Posterior vena cava (tissue), 2 donors: ENCODE measurements around the gene FAM135A. TPM values are rescaled to one million over a fixed set of nuclear protein-coding genes. Genes with fewer than 3 reads are reported as not detected.
"Not testable (repeated sequence)": the region's sequence is repeated elsewhere in the genome, so short reads cannot be mapped to it uniquely, and the experiment has no call there.

Experiments
- DNase-seq: peaks from one replicate; pipeline ENCODE4 v3.0.0-alpha.2; 2020; ENCODE audit warnings: low spot score
- intact Hi-C, 2 donors: fragments of 100-400 bp; cut with DNase I; formaldehyde crosslinking; loops; one replicate each; pipeline versions ENCODE4 v1.14.1 to v1.14.2; 2022 to 2023
- total RNA-seq, 2 donors: library from RNA; stranded (reverse); fragmentation: NEBNext Ultra II Directional; extraction: Animal tissue kit (Norgen Biotek cat#: 25700); gene quantifications; one replicate each; pipeline ENCODE4 v1.2.1, GENCODE V29; 2021
- donor health status: DM: yes; HTN: yes; CAD: no.
- donor health status: DM: yes; HTN: yes; CAD: no.

The FAM135A gene
- total RNA-seq, 2 donors from 2014 or later, result 14.9 to 19.2 TPM

GRCh38 chr6:70518723-70519122 lies 105.4 kb downstream of the FAM135A start:
- intact Hi-C loops, result no loop called here
- no peak for DNase-seq

GRCh38 chr6:70520575-70520974 lies 107.3 kb downstream of the FAM135A start:
- intact Hi-C loops, result no loop called here

GRCh38 chr6:70524721-70525286 lies 111.5 kb downstream of the FAM135A start:
- intact Hi-C loops, result no loop called here

More at GRCh38 chr6:70520575-70520974, 107.3 kb downstream of the FAM135A start:
- no peak for DNase-seq

GRCh38 chr6:70527071-70527737 lies 113.9 kb downstream of the FAM135A start:
- intact Hi-C loops, result no loop called here
- no peak for DNase-seq

More at GRCh38 chr6:70524721-70525286, 111.5 kb downstream of the FAM135A start:
- DNase-seq, result no peak

- no peak for DNase-seq
- intact Hi-C loops, result no loop called here
Observed at GRCh38 chr6:70530023-70530422, 116.7 kb downstream of the FAM135A start.

GRCh38 chr6:70531133-70531532 lies 117.8 kb downstream of the FAM135A start:
- intact Hi-C loops, result no loop called here
- no peak for DNase-seq

- intact Hi-C loops, result no loop called here
- DNase-seq, result no peak
Observed at GRCh38 chr6:70537266-70537665, 124.0 kb downstream of the FAM135A start.

GRCh38 chr6:70538376-70538775 lies 125.1 kb downstream of the FAM135A start:
- intact Hi-C loops, result no loop called here

GRCh38 chr6:70547313-70547712 lies 134.0 kb downstream of the FAM135A start:
- intact Hi-C loops, result no loop called here
- DNase-seq, result no peak

More at GRCh38 chr6:70538376-70538775, 125.1 kb downstream of the FAM135A start:
- no peak for DNase-seq

- no peak for DNase-seq
- intact Hi-C loops, result no loop called here
Observed at GRCh38 chr6:70547905-70548304, 134.6 kb downstream of the FAM135A start.

GRCh38 chr6:70549327-70549726 lies 136.0 kb downstream of the FAM135A start:
- intact Hi-C loops, result no loop called here

GRCh38 chr6:70551566-70551965 lies 138.3 kb downstream of the FAM135A start:
- intact Hi-C loops, result loop anchor here (10.0 kb wide), 2 partner anchors 113 to 133 kb away; partner anchors contain the start of gene SMAP1 (in 1 of the 2)

More at GRCh38 chr6:70549327-70549726, 136.0 kb downstream of the FAM135A start:
- no peak for DNase-seq

GRCh38 chr6:70552286-70552940 lies 139.1 kb downstream of the FAM135A start:
- DNase-seq, result not testable (repeated sequence)
- intact Hi-C loops, result loop anchor here (10.0 kb wide), 2 partner anchors 112 to 132 kb away; partner anchors contain the start of gene SMAP1 (in 1 of the 2)

More at GRCh38 chr6:70551566-70551965, 138.3 kb downstream of the FAM135A start:
- no peak for DNase-seq

- DNase-seq, result no peak
- intact Hi-C loops, result loop anchor here (10.0 kb wide), 2 partner anchors 112 to 132 kb away; partner anchors contain the start of gene SMAP1 (in 1 of the 2)
Observed at GRCh38 chr6:70552974-70553373, 139.7 kb downstream of the FAM135A start.

- intact Hi-C loops, result loop anchor here (10.0 kb wide), 2 partner anchors 107 to 127 kb away; partner anchors contain the start of gene SMAP1 (in 1 of the 2)
- no peak for DNase-seq
Observed at GRCh38 chr6:70557998-70558397, 144.7 kb downstream of the FAM135A start.

- intact Hi-C loops, DNase-seq: not testable (repeated sequence)
Observed at GRCh38 chr6:70562401-70562800, 149.1 kb downstream of the FAM135A start.

- intact Hi-C loops, result no loop called here
- no peak for DNase-seq
Observed at GRCh38 chr6:70563530-70563929, 150.2 kb downstream of the FAM135A start.

- peak; percentile 98 for DNase-seq
- intact Hi-C loops, result no loop called here
Observed at GRCh38 chr6:70566751-70567382, 153.6 kb downstream of the FAM135A start, which contains the start of gene SDHAF4. SDHAF4 (plus strand) TSS chr6:70566930; CDS start chr6:70566941, 11 bp downstream.

- DNase-seq, result no peak
- intact Hi-C loops, result no loop called here
Observed at GRCh38 chr6:70574643-70575042, 161.3 kb downstream of the FAM135A start.
